ENCODE measurements around the gene IPO9.

DNA sequence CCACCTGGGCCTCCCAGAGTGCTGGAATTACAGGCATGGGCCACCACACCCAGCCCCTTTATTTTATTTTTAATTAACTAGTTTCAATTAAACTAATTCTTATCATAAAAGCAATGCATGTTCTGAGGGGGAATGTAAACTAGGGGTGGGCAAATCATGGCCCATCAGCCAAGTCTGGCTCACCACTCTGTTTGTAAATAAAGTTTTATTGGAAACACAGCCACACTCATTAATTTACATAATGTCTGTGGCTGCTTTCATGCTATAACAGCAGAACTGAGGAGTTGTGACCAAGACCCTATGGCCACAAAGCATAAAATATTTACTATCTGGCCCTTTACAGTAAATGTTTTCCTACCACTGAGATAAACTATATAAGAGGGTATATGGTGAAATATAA is 28.7 kb upstream of the IPO9 start:
- TF ChIP-seq CTCF (IDR thresholded peaks at IDR 0.05; ENCODE audit: low read length) (no peak), EZH2 (IDR thresholded peaks at IDR 0.05; ENCODE audit: borderline replicate concordance, low read length) (no peak)
